Stomach (tissue), 9 donors: ENCODE measurements around the gene TPO. TPM values are rescaled to one million over a fixed set of nuclear protein-coding genes. Genes with fewer than 3 reads are reported as not detected.

ENCODE experiments used
- DNase-seq, 2 donors: peaks; one replicate each; pipeline versions ENCODE4 v3.0.0 to v3.0.0-alpha.2; 2013 to 2019
- H3K27ac ChIP-seq, 5 donors: fragments of 200-600 bp in 4 of 5; sonication (generic) in 4 of 5; one replicate each; pipeline ENCODE4 v1.5.1; 2013 to 2019; ENCODE audit warnings: mild to moderate bottlenecking in 1 of 5, moderate library complexity in 1 of 5
- H3K27me3 ChIP-seq, 3 donors: fragments of 200-600 bp; sonication (generic); one replicate each; pipeline ENCODE4 v1.5.1; 2017 to 2019; ENCODE audit warnings: mixed run types in 1 of 3
- H3K36me3 ChIP-seq, 4 donors: fragments of 200-600 bp; sonication (generic); 1 replicate in 3 of 4; 2 replicates in 1 of 4; pipeline ENCODE4 v1.5.1; 2016 to 2019
- H3K4me1 ChIP-seq, 4 donors: fragments of 200-600 bp; sonication (generic); one replicate each; pipeline ENCODE4 v1.5.1; 2016 to 2019
- H3K4me3 ChIP-seq, 4 donors: fragments of 200-600 bp; sonication (generic) in 3 of 4; one replicate each; pipeline ENCODE4 v1.5.1; 2016 to 2019; ENCODE audit warnings: mild to moderate bottlenecking in 1 of 4
- H3K9me3 ChIP-seq, 4 donors: fragments of 200-600 bp; sonication (generic); one replicate each; pipeline ENCODE4 v1.5.1; 2016 to 2019
- EP300 ChIP-seq: sonication (generic); formaldehyde crosslinking; IDR thresholded peaks from one replicate; pipeline ENCODE4 v1.6.1; 2017; ENCODE audit warnings: antibody characterized with exemption
- POLR2A ChIP-seq, 4 donors: fragments of 450-650 bp; IDR thresholded peaks; one replicate each; pipeline ENCODE4 v1.6.1; 2016; ENCODE audit warnings: antibody characterized with exemption in 4 of 4, control low read depth in 2 of 4, mild to moderate bottlenecking in 1 of 4, moderate library complexity in 1 of 4
- POLR2AphosphoS5 ChIP-seq, 3 donors: sonication (generic); formaldehyde crosslinking; IDR thresholded peaks; one replicate each; pipeline ENCODE4 v1.6.1; 2016; ENCODE audit warnings: antibody characterized with exemption in 3 of 3
- WGBS, 5 donors: extraction: QIAGEN DNeasy Blood & Tissue Kit in 3 of 5; methylation state at CpG; one replicate each; pipeline versions ENCODE4 v1.1.5 to v1.1.7; 2013 to 2018; 5-methylcytosine and 5-hydroxymethylcytosine counted together
- intact Hi-C: fragments of 100-400 bp; cut with DNase I; formaldehyde crosslinking; loops from one replicate; pipeline ENCODE4 v1.15.1; 2023; ENCODE audit warnings: low total_unique reads
- polyA plus RNA-seq, 3 donors: library from polyadenylated mRNA; stranded (reverse); fragments of 200-250 nt; gene quantifications; one replicate each; pipeline ENCODE4 v1.2.3, GENCODE V29; 2013
- total RNA-seq, 5 donors: library from RNA; depleted of rRNA; stranded (reverse); fragments of >200 nt; gene quantifications; one replicate each; pipeline versions ENCODE4 v1.1.0 to v1.2.3, GENCODE V29; 2014 to 2016
- TF ChIP-seq, protein P1 (sequence below), 7 experiments: fragments of 450-650 bp in 4 of 7; fragments of 200-600 bp in 3 of 7; sonication (generic) in 3 of 7; IDR thresholded peaks; one replicate each; pipeline ENCODE4 v1.5.1; 2016 to 2019; ENCODE audit warnings: antibody characterized with exemption in 7 of 7, control low read depth in 2 of 7, mild to moderate bottlenecking in 1 of 7
- donor health status: healthy with polysubstance abuse.
- donor health status: Bipolar disorder and iron deficiency.
- donor health status: healthy.

Gene TPO
- total and polyA plus RNA-seq, 8 donors = 0.37 to 92.4 (median 4.3) TPM

- intact Hi-C loops = no loop called here
- H3K4me3 ChIP-seq = no peak overlapping the region
- DNase-seq = no peak
- no peaks in the 10 kb centered on the region for H3K36me3 ChIP-seq
- no peak overlapping the region for H3K27ac ChIP-seq
- TF ChIP-seq EP300 = no peak
- H3K4me1 ChIP-seq = no peaks in the 10 kb centered on the region
- WGBS, 5 donors = 80 to 85% (median 84%) methylated on average over 17 to 20 of the region's 20 CpGs
- no peaks in the 10 kb centered on the region for H3K9me3 ChIP-seq
- H3K27me3 ChIP-seq = no peaks in the 10 kb centered on the region
Observed at GRCh38 chr2:1481406-1482252, 68.4 kb downstream of the TPO start.

GRCh38 chr2:1482253-1482675, 69.0 kb downstream of the TPO start:
- 86 to 94% (median 91%) methylated on average over 9 of the region's 9 CpGs for WGBS, 5 donors
- Histone ChIP-seq H3K9me3 (no peaks in the 10 kb centered on the region), H3K27me3 (no peaks in the 10 kb centered on the region), H3K27ac (no peak overlapping the region), H3K4me1 (no peaks in the 10 kb centered on the region), H3K36me3 (no peaks in the 10 kb centered on the region), H3K4me3 (no peak overlapping the region)
- no peak for DNase-seq
- TF ChIP-seq, protein P1, sequence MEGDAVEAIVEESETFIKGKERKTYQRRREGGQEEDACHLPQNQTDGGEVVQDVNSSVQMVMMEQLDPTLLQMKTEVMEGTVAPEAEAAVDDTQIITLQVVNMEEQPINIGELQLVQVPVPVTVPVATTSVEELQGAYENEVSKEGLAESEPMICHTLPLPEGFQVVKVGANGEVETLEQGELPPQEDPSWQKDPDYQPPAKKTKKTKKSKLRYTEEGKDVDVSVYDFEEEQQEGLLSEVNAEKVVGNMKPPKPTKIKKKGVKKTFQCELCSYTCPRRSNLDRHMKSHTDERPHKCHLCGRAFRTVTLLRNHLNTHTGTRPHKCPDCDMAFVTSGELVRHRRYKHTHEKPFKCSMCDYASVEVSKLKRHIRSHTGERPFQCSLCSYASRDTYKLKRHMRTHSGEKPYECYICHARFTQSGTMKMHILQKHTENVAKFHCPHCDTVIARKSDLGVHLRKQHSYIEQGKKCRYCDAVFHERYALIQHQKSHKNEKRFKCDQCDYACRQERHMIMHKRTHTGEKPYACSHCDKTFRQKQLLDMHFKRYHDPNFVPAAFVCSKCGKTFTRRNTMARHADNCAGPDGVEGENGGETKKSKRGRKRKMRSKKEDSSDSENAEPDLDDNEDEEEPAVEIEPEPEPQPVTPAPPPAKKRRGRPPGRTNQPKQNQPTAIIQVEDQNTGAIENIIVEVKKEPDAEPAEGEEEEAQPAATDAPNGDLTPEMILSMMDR (IDR thresholded peaks at IDR 0.05) = no peak
- TF ChIP-seq POLR2A (IDR thresholded peaks at IDR 0.05) (no peak), EP300 (no peak), POLR2AphosphoS5 (IDR thresholded peaks at IDR 0.05) (no peak)
- intact Hi-C loops = no loop called here

DNA sequence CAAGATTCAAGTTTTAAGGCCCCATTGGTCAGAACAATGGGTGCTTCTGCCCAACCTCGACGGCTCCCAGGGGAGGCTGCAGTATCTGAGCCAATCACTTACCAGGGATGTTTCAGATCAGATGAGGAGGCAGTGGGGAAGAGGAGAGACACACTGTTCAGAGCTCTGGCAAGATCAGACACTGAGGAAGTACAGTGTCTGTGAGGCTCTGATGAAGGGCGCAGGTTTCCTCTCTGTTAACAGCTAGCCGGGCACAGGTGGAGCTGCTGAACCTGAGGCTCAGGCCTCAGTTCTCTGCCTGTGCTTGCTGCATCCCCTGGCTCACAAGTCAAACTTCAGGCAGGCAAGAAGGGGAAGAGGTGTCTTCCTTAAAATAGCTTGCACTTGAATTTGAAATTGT, 69.7 kb downstream of the TPO start:
- H3K9me3 ChIP-seq = no peaks in the 10 kb centered on the region
- DNase-seq = no peak
- intact Hi-C loops = no loop called here
- no peak overlapping the region for H3K4me3 ChIP-seq
- H3K4me1 ChIP-seq = no peaks in the 10 kb centered on the region
- no peaks in the 10 kb centered on the region for H3K36me3 ChIP-seq
- H3K27me3 ChIP-seq = no peaks in the 10 kb centered on the region
- H3K27ac ChIP-seq = no peak overlapping the region
- TF ChIP-seq, protein P1 (IDR thresholded peaks at IDR 0.05) = no peak
- TF ChIP-seq POLR2A (IDR thresholded peaks at IDR 0.05) = no peak
- no peak for TF ChIP-seq POLR2AphosphoS5 (IDR thresholded peaks at IDR 0.05)
- 78 to 86% (median 84%) methylated on average over 4 of the region's 4 CpGs for WGBS, 5 donors

GRCh38 chr2:1483551-1483950, 70.3 kb downstream of the TPO start:
- 81 to 88% (median 82%) methylated on average over 9 of the region's 9 CpGs for WGBS, 5 donors
- intact Hi-C loops = no loop called here

More at GRCh38 chr2:1483551-1483950, 70.3 kb downstream of the TPO start:
- Histone ChIP-seq H3K27me3 (peaks cover 0 to 4% (median 1%) of the 10 kb centered on the region in 3 donors), H3K4me1 (no peaks in the 10 kb centered on the region), H3K9me3 (no peaks in the 10 kb centered on the region), H3K4me3 (no peak overlapping the region), H3K27ac (no peak overlapping the region), H3K36me3 (no peaks in the 10 kb centered on the region)
- no peak for DNase-seq
- TF ChIP-seq, protein P1 (IDR thresholded peaks at IDR 0.05) = no peak
